GM12892 (cell line): ENCODE data around the gene PRKAR2B.

Experiments used
- POLR2A ChIP-seq: IDR thresholded peaks from 2 replicates; pipeline ENCODE4 v1.6.1; 2011; ENCODE audit warnings: low read depth, low read length, control low read depth
- POLR2AphosphoS5 ChIP-seq: IDR thresholded peaks from 2 replicates; pipeline ENCODE4 v1.6.1; 2011; ENCODE audit warnings: low read depth, low read length, control low read depth

DNA sequence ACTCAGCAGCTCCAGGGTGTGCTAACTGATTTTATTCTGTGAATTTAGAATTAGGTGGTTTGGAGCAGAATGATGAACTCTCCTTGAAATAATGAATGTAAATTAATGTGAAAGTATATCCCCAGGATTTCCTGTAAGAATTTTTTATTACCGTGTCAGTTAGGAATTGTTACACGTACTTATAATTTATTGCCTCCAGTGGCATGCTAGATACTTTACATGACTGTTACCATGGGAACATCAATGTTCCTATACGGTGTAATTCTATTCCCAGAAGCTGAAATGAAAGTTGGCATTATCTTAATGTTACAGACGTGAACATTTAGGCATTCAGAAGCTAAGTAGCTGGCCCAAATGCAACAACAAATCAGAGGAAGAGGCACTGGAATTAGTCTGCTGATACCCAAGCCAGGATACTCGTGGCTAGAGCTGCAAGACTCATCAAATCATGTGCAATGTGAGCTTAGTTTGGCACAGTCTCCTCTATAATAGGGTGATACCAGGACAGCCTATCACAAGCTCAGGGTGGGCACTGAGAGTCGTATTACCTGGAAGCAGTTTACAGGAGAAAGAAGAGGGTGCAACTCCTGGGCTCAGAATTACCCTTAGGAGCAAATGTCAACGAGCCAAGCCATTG is 30.0 kb upstream of the PRKAR2B start:
- TF ChIP-seq POLR2A (no peak), POLR2AphosphoS5 (no peak)
